ENCODE data around the gene KCNQ1. TPM values are rescaled to one million over a fixed set of nuclear protein-coding genes. Genes with fewer than 3 reads are reported as not detected.

KCNQ1 gene
- total and polyA plus RNA-seq, 2 of the 13 experiments (the other 11 are each of a cell fraction or from before 2014, with no cell fraction given), result 0.02 to 0.08 TPM

GRCh38 chr11:2576549-2576948, 131.7 kb downstream of the KCNQ1 start:
- no peaks in the 10 kb centered on the region for H3K79me2 ChIP-seq (ENCODE audit: insufficient read depth, low read length)
- H2AFZ ChIP-seq (ENCODE audit: low read length), result no peak overlapping the region
- no peak overlapping the region for H3K27ac ChIP-seq (ENCODE audit: extremely low read length, insufficient read depth, low read length)
- H4K20me1 ChIP-seq (ENCODE audit: insufficient read depth, low read length), result no peaks in the 10 kb centered on the region
- no peak overlapping the region for H3K4me3 ChIP-seq (replicated peaks in 1 of 3; ENCODE audit: insufficient read depth in 1 of 3, low read depth in 2 of 3, low read length in 3 of 3)
- BruUV-seq (replicated peaks), result no TSS peak
- POLR2A ChIA-PET, result no interaction called here
- no peak for TF ChIP-seq ZNF142 (CRISPR knock-in tag; IDR thresholded peaks at IDR 0.05)
- no peak for TF ChIP-seq PITX1 (CRISPR knock-in tag; IDR thresholded peaks at IDR 0.05)
- TF ChIP-seq ZNF570 (CRISPR knock-in tag; IDR thresholded peaks at IDR 0.05; ENCODE audit: borderline replicate concordance), result no peak
- TF ChIP-seq MIER2 (CRISPR knock-in tag; IDR thresholded peaks at IDR 0.05), result no peak
- TF ChIP-seq ARID2 (CRISPR knock-in tag; IDR thresholded peaks at IDR 0.05; ENCODE audit: borderline replicate concordance), result no peak
- intact Hi-C loops (cut with micrococcal nuclease; ENCODE audit: unreplicated experiment), result no loop called here
- DNase-seq (ENCODE audit: low spot score) (no peak), ATAC-seq (no peak), FAIRE-seq (no peak)
- H3K27me3 ChIP-seq (ENCODE audit: control insufficient read depth in 1 of 2, insufficient read depth in 2 of 2, low read length in 2 of 2), result peaks cover 26 to 92% of the 10 kb centered on the region in 2 experiments
- CTCF ChIA-PET (ENCODE audit: low intra/inter-chr PET ratio, low total read pairs), result no interaction called here
- no peaks in the 10 kb centered on the region for H3K4me1 ChIP-seq (ENCODE audit: insufficient read depth, low read length)
- no peak overlapping the region for H3K4me2 ChIP-seq (ENCODE audit: low read depth, low read length)
- WGBS (ENCODE audit: low lambda C conversion rate), result 61% methylated on average over 12 of the region's 15 CpGs
- H3K9me3 ChIP-seq (ENCODE audit: low read length), result no peaks in the 10 kb centered on the region
- H3K36me3 ChIP-seq (replicated peaks in 1 of 2; ENCODE audit: control insufficient read depth in 1 of 2, insufficient read depth in 2 of 2, low read length in 2 of 2), result no peaks in the 10 kb centered on the region
- in situ Hi-C loops (cut with HindIII; ENCODE audit: extremely low pct_ligation_motif_present, low pct_unique_long_range_greater_than_20kb), result no loop called here
- no peak overlapping the region for H3K9ac ChIP-seq (ENCODE audit: insufficient read depth, low read depth, low read length)

All from HepG2 (cell line).